ENCODE results near the gene TAP1.

TAP1 gene

GRCh38 chr6:32853541-32854375, at the start of gene TAP1, which contains the start of gene PSMB9:
TAP1 (minus strand) TSS chr6:32853704; CDS start chr6:32853636, 68 bp downstream.
PSMB9 (plus strand) TSS chr6:32854192; CDS start chr6:32854230, 38 bp downstream.
- Histone ChIP-seq H3K4me3 (ENCODE audit: low read depth, low read length) (peak within 1 kb of the TSS; percentile 85), H3K27ac (peak within 1 kb of the TSS; percentile 88), H3K27me3 (replicated peaks) (no peaks in the 10 kb centered on the region), H3K36me3 (replicated peaks) (peaks cover 16% of the 10 kb centered on the region)
- DNase-seq, result peak; percentile 88
- in situ Hi-C loops (cut with HindIII; ENCODE audit: low pct_ligation_motif_present, low sequenced_read_pairs), result no loop called here
- TF ChIP-seq CTCF (IDR thresholded peaks at IDR 0.05; ENCODE audit: low read depth, low read length, missing control alignments), result peak; percentile 62

GRCh38 chr6:32895006-32895345, 41.5 kb upstream of the TAP1 start:
- in situ Hi-C loops (cut with HindIII; ENCODE audit: low pct_ligation_motif_present, low sequenced_read_pairs), result no loop called here
- no peak for DNase-seq
- Histone ChIP-seq H3K27ac (no peak overlapping the region), H3K36me3 (replicated peaks) (no peaks in the 10 kb centered on the region), H3K4me3 (ENCODE audit: low read depth, low read length) (peak overlapping the region; percentile 79), H3K27me3 (replicated peaks) (no peaks in the 10 kb centered on the region)
- no peak for TF ChIP-seq CTCF (IDR thresholded peaks at IDR 0.05; ENCODE audit: low read depth, low read length, missing control alignments)

GRCh38 chr6:32894085-32895005, 40.8 kb upstream of the TAP1 start:
- H3K4me3 ChIP-seq (ENCODE audit: low read depth, low read length), result peak overlapping the region; percentile 79
- no peak overlapping the region for H3K27ac ChIP-seq
- TF ChIP-seq CTCF (IDR thresholded peaks at IDR 0.05; ENCODE audit: low read depth, low read length, missing control alignments), result peak; percentile 12
- H3K36me3 ChIP-seq (replicated peaks), result no peaks in the 10 kb centered on the region
- in situ Hi-C loops (cut with HindIII; ENCODE audit: low pct_ligation_motif_present, low sequenced_read_pairs), result no loop called here
- DNase-seq, result peak; percentile 88
- no peaks in the 10 kb centered on the region for H3K27me3 ChIP-seq (replicated peaks)

GRCh38 chr6:32890831-32891230, 37.3 kb upstream of the TAP1 start:
- Histone ChIP-seq H3K4me3 (ENCODE audit: low read depth, low read length) (no peak overlapping the region), H3K27me3 (replicated peaks) (no peaks in the 10 kb centered on the region), H3K36me3 (replicated peaks) (no peaks in the 10 kb centered on the region), H3K27ac (no peak overlapping the region)
- in situ Hi-C loops (cut with HindIII; ENCODE audit: low pct_ligation_motif_present, low sequenced_read_pairs), result no loop called here
- TF ChIP-seq CTCF (IDR thresholded peaks at IDR 0.05; ENCODE audit: low read depth, low read length, missing control alignments), result no peak
- DNase-seq, result no peak

GRCh38 chr6:32889533-32889932, 36.0 kb upstream of the TAP1 start:
- no peak overlapping the region for H3K27ac ChIP-seq
- TF ChIP-seq CTCF (IDR thresholded peaks at IDR 0.05; ENCODE audit: low read depth, low read length, missing control alignments), result no peak
- in situ Hi-C loops (cut with HindIII; ENCODE audit: low pct_ligation_motif_present, low sequenced_read_pairs), result no loop called here
- no peak for DNase-seq
- H3K27me3 ChIP-seq (replicated peaks), result no peaks in the 10 kb centered on the region
- H3K4me3 ChIP-seq (ENCODE audit: low read depth, low read length), result no peak overlapping the region
- H3K36me3 ChIP-seq (replicated peaks), result no peaks in the 10 kb centered on the region

All from brain microvascular endothelial cell (primary cell).